ENCODE measurements around the gene TMEM123.
"Not testable (repeated sequence)": the region's sequence is repeated elsewhere in the genome, so short reads cannot be mapped to it uniquely, and the experiment has no call there.

TMEM123 gene

DNA sequence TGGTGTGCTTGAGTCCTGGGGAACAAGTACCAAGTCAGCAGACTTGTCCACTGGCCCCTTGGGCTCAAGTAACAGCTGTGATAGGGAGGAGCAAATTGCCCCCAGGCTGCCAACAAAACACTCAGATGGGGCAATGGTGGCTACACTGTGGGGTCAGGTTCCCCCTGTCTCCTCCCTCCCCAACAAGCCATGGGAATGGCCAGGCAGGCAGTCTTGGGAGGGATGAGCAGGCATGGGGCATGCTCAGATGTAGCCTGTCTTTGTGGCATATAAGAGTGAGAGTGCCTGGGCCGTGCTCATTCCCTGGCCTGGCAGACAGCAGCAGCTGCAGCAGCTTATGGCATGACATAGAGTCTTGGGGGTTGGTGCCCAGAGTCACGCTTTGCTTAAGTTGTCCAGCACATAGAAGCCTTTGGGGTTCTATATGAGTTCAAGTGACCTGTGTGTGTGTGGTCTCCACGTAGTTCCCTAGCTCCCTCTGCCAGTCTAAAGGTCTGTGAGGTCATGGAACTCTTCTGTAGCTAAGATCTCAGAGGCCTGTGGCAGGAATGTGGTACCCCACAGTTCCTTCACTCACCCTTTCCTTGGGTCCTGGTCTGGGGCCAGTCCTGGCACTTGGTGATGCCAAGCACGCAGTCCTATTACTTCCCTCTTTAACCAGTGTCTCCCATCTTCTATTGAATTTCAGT is 60.9 kb downstream of the TMEM123 start:
- DNase-seq = no peak

DNA sequence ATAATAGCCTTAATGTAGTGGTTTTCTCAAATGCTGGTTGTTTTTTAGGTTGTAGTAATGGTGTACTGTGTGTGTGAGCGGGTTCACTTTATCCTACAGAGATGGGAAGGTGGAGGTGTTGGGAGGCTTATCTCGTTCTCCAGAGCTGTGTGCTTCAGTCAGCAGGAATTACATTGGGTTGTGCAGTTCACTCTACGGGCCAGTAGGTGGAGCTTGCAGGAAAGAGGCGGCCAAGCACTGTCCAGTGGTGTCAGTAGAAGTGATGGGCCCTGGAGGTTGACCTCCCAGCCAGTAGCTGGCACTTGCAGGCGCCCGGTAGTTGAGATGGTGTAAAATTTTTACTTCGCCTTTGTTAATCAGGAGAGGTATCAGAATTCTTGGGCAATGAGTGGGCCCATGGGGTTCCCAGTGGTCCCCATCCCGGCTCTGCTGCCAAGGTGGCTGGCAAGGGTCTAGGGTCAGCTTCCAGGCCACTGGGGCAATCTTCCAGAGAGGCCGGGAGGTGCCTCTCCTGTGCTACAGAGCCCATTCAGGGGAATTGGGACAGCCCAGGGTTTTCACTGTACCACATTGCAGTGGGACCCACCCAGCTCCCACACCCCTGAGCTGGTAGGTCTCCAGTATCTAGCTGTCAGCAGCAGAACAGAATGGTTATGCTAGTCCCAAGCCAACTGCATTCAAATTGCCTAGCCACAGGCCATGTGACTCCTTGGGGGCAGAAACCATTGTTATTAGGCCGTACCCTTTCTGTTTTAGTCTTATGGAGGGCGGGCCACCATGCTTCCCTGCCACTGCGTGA is 61.7 kb downstream of the TMEM123 start:
- no peak for DNase-seq

DNA sequence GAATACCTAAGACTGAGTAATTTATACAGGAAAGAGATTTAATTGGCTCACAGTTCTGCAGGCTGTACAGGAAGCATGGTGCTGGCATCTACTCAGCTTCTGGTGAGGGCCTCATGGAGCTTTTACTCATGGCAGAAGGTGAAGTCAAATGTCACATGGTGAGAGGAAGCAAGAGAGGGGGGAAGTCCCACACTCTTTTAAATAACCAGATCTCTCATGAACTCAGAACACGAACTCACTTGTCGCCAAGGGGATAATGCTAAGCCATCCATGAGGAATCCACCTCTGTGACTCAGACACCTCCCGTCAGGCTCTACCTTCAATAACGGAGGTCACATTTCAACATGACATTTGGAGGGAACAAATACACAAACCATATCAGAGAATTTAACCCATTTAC is 63.3 kb downstream of the TMEM123 start:
- DNase-seq = no peak

DNA sequence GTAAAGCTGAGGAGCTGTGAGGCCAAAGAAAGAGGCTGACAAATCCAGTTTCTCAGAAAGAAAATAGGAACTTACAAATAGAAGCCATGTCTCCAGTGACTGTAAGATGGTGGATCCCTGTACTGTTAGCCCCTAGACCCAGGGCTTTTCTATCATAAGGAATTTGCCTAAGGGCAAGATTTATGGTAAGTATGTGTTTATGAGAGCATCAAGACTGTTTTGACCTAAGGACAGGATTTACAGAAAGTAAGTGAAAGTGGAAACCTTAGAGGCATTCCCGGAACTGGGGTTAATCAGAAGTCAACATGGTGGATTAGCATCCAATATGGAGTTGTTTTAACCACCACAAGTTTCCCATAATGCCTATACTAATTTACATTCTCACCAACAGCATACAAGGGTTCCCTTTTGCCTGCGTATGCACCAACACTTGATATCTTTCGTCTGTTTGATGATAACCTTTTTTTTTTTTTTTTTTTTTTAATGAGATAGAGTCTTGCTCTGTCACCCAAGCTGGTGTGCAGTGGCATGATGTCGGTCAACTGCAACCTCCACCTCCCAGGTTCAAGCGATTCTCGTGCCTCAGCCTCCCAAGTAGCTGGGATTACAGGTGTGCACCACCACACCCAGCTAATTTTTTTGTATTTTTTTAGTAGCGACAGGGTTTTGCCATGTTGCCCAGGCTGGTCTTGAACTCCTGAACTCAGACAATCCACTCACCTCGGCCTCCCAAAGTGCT is 65.4 kb downstream of the TMEM123 start:
- DNase-seq = no peak

DNA sequence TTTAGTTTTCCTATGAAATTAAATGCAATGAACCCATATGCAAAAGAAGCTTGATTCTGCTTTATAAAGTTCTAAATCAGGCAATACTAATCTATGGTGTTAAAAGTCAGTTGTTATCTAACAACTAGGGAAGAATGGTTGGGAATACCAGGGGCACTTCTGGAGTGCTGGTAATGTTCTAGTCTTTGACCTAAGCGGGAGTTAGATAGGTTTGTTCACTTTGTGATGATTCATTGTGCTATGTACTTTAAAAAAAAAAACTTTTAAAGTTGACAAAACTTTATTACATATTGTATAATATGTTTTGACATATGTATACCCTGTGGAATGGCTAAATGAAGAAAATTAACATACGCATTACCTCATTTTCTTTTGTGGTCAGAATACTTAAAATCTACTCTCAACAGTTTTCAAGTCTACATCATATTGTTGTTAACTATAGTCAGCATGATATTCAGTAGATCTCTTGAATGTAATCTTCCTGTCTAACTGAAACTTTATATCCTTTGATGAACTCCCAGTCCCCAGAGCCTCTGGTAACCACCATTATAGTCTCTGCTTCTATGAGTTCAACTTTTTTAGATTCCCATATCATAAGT is 66.3 kb downstream of the TMEM123 start:
- DNase-seq = no peak

DNA sequence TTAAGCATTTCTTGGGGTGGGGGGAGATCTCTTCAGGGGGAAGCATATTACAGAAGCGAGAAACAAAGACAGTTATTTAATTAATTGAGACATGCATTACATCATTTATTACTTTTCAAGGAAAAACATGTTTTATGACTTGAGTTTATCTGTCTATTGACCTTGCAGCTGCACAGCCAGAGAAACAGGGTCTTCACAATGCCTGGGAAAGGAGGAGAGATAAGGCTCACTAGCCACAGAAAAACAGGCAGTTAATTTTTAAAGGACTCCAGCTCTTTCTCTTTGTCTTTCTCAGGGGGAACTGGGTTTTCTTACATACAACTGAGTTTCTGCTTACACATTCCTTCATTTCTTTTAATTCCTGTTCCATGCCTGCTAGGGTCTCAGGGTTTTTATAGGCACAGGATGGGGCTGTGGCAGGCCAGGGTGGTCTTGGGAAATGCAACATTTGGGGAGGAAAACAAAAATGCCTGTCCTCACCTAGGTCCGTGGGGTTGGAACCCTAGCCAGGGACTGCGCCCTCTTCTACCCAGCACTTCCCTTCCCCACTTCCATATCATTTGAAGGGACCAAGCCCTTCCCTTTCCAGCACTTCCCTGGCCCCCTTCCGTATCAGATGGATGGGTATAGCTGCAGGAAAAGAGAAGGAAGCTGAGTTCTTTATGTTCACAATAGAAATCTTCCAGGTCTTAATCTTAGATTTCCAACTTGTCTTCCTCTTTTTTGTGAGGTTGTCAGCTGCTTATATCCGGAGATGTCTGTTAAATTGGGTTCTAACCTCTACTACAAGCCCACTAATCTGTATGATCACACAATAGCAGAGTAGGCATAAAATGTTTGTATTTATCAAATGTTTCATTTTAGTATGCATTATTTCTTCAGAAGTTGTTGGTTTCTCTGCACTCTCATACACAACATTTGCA is 67.2 kb downstream of the TMEM123 start:
- DNase-seq = no peak

DNA sequence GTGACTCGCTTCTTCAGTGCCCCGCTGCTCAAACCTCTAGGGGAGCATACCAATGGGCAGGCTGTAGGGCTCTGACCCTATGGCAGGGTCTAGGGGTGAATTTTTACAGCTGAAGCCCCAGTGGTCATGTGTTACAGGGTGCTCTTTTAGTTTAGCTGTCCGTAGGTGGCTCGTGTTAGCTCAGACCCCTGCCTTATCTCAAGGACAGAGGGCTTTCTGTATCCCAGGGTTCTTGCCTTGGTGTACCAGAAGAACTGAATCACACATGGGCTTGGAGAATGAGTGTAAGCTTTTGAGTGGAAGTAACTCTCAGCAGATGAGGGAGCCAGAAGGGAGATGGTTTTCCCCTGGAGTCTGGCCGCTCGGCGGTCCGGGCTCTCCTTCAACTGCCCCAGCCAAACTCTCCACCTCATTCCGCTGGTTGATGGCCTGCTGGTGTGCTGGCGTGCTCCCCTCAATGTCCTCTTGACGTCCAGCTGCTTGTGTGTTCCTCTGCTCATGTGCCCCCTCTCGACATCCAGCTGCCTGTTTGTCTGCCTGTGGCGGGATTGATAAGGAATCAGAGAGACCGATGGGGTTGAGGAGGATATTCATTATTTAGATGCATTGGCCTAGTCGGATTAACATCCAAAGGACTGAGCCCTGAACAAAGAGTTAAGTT is 68.0 kb downstream of the TMEM123 start:
- DNase-seq = no peak

DNA sequence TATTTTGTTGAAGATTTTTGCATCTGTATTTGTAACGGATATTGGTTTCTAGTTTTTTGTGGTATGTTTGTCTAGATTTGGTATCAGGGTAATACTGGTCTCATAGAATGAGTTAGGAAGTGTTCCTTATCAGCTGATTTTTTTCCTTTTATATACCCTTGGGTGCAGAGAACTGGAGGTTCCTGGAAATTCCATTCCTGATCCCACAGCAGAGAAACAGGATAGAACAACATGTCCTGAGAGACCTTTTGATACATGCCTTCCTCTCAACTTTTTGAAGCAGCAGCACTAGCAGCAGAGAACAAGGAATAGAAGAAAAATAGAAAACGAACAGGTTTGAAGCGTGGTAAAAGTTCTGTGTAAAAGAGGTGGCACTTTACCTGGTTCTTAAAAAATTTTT is 68.7 kb downstream of the TMEM123 start:
- DNase-seq = no peak

DNA sequence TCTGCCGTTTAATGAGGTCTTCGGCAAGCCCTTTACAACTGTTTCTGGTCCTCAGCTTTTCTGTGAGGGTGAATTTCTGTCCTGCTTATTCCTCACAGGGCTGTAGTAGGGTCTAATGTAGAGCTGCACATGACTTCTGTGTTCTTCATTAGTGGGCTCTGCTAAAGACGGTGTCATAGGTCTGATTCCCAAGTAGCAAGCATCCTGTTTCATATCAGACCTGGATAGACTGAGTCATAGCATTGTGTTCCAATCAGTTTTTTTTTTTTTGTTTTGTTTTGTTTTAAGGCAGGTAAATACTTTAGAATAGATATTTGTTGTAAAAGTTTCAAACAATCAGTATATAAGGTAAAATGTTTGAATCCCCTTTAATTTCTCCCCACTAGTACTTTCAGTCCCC is 70.2 kb downstream of the TMEM123 start:
- DNase-seq = no peak

DNA sequence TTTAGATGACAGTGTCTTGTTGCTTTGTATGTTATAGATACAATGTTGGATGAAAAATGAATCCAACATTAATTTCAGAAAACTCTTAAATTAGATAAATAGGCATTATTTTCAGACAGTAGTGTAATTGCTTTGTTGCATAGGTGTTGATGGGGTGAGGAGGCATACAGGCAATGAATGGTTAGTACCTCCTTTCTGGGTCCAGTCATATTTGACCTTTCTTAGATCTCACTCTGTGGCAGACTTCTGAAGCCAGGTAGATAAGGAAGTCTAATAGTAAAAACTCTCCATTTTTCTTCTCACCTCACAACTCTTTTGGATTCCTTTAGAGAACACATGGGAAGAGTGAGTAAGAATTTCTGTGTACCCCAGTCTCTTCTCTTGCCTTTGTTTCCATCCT is 73.7 kb downstream of the TMEM123 start:
- DNase-seq = no peak

DNA sequence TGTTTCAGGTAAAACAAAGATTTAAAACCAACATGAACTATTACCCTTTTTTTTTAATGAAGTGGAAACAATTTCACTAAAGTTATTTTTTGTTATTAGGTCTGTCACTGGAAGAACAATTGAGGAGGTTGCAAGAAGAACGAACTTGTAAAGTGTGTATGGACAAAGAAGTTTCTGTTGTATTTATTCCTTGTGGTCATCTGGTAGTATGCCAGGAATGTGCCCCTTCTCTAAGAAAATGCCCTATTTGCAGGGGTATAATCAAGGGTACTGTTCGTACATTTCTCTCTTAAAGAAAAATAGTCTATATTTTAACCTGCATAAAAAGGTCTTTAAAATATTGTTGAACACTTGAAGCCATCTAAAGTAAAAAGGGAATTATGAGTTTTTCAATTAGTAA is 74.7 kb downstream of the TMEM123 start:
- DNase-seq = no peak

DNA sequence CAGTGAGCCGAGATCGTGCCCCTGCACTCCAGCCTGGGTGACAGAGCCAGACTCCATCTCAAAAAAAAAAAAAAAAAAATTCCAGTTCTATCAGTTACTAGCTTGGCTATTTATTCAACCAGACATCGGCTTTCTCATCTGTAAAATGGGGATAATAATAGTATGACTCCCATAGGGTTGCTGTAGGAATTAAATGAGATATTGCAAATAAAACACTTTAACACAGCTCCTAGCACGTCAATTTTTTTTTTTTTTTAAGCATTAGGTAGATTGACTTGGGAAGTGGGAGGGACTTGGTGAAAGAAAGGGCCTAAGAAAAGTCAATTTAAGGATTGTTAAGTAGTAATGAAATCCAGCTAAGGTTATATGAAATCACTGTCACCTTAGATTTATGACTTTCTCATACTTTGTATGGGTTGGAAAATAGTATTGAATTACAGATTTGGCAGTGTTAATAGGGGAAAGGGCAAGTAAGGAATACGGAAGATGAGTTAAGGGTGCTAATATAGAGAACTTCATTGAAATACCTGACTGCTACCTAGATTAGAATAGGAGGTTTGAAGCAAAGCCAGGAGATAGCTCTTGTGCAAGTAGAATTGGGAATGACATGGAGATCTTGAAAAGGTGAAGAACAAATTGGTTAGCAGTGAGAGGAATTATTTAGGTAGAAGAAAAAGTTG is 76.7 kb downstream of the TMEM123 start:
- no peak for DNase-seq

DNA sequence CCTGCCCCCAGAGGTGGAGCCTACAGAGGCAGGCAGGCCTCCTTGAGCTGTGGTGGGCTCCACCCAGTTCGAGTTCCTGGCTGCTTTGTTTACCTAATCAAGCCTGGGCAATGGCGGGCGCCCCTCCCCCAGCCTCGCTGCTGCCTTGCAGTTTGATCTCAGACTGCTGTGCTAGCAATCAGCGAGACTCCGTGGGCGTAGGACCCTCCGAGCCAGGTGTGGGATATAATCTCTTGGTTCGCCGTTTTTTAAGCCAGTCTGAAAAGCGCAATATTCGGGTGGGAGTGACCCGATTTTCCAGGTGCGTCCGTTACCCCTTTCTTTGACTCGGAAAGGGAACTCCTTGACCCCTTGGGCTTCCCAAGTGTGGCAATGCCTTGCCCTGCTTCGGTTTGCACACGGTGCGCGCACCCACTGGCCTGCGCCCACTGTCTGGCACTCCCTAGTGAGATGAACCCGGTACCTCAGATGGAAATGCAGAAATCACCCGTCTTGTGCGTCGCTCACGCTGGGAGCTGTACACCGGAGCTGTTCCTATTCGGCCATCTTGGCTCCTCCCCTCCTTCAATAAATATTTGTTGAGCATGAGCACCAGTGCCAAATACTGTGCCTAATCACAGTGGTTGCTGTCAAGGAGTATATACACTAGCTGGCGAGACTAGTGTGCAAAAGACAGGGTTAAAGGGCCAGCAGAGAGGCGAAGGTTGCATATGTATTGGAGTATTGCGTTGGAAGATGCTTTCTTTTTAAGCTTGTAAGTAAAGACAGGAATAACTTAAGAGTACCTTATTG is 77.7 kb downstream of the TMEM123 start:
- DNase-seq = not testable (repeated sequence)

DNA sequence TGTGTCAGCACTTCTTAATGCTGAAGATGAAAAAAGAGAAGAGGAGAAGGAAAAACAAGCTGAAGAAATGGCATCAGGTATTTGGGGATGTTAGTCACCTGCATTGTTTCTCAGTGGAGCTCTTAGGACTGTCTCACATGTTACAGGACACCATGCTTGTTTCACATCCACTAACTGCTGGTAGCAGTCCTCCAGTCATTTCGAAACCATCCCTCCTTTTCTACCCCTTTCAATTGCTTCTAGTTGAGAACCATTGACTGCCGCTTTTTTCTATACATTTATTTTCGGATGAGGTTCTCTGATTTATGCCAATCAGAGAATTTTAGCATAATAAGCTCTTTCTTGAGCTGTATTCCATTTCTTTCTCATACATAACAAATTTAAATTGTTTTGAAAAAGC is 84.1 kb downstream of the TMEM123 start:
- no peak for DNase-seq

DNA sequence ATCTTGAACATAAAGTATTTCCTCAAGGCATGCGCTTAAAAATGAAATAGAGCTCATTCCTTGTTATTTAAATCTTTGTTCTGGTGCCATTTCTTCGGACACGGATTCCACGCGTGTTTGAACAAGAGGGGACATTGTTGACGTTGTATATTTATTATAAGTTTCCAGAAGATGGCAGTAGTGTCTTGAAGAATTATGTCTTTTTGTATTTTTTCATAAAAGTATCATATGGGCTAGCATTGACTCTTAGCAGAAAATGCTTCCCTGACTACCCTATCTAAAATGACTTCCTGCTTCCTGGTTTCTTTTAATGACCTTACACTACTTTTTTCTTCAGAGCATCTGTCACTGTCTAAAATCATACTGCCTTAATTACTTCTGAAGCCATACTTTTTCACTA is 85.2 kb downstream of the TMEM123 start:
- no peak for DNase-seq

DNA sequence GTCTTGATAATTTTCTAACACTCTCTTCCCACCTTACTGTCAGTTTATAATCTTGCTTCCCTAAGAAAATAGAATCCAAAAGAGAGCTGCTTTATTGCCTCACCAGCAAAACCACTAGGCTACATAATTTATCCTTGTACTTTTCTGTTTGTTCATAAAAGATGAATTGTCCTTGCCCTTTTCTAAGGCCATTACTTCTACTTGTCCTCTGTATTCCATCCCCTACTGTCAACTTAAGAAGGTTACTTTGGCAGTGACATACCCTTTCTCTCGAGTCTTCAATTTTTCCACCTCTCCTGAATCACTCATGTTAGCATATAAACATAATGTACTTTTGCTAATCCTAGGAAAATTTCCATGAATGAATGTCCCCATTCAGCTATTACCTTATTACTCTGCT is 87.6 kb downstream of the TMEM123 start:
- no peak for DNase-seq

DNA sequence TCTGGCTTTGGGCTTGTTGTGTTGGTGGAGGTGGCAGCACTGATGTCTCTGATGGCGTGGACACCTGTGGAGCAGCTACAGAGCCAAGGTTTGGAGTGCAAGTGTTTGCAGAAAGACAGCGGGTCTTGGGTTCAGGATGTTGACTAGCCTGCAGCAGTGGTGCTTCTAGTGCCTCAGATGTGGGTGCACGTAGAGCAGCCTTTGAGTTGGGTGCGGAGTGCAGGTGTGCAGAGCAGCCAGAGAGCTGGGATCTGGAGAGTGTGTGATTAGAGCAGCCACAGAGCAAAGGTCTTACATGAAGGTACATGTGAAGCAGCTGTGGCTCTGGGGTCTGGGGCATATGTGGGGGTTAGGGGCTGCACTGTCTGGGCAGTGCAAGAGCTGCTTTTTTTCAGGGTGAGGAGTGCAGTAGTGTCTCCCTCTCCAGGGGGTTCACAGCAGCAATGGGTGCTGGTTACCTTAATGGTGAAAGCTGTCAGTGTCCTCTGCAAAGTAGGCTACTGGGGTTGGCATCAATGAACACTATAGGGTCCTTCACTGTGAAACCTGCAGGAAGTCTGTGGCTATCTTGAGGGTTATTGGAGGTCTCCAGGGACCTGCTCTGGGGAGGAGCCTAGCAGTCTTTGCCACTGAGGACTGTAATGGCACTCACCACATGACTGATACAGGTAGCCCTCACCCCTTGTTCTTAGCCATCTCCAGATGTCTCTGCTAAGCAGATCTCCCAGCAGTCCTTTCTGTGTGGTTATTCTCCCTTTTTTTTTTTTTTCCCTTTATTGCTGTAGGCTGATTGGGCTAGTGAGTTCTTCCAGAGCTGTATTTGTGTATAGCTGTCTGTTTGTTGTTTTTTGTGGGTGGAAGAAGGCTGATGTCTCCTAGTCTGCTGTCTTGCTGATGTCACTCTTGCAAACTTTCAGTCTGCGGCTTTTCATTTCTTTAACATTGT is 91.2 kb downstream of the TMEM123 start:
- DNase-seq = no peak

DNA sequence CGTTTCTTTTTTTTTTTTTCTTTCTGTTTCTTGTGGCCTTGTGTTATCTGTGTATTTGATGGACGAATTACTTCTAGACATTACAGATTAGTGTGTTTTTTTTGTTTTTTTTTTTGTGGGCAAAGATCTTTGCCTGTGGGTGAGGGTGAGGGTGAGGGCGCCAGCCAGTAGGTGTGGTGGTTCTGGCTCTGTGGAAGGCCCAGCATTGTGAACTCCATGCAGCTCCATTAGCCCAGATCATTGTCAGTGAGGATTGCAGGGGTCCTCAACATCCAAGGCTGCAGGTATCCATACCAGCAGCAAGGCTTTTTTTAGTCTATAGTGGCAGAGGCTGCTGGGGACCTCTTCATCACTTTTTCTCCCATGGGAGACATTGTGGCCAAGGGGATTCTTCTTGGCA is 91.9 kb downstream of the TMEM123 start:
- no peak for DNase-seq

DNA sequence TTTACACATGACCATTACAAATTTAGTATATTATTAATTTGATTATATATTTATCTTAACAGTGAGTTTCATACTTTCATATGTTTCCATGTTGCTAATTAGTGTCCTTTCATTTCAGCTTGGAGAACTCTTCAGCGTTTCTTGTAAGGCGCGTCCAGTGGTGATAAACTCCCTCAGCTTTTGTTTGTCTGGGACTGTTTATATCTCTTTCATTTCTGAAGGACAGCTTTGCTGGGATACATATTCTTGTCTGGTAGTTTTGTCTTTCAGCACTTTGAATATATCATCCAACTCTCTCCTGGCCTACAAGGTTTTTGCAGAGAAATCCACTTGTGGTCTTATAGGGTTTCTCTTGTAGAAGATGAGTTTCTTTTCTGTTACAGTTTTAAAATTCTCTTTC is 93.2 kb downstream of the TMEM123 start:
- no peak for DNase-seq

Data from activated gamma-delta T cell (primary cell).